HG03066 (cell line): Measurements from ENCODE around the gene IGSF23.
"Not testable (repeated sequence)": the region's sequence is repeated elsewhere in the genome, so short reads cannot be mapped to it uniquely, and the experiment has no call there.

Source experiments
- ATAC-seq: cut with Tn5 transposase; IDR thresholded peaks from one replicate; pipeline ENCODE4 v1.9.1; 2021; ENCODE audit warnings: low read depth; ENCODE audit not compliant: unreplicated experiment

Gene IGSF23

GRCh38 chr19:44609219-44609618 is 4.1 kb upstream of the IGSF23 start:
- no peak for ATAC-seq

- not testable (repeated sequence) for ATAC-seq
These were observed 2.9 kb upstream of the IGSF23 start for GRCh38 chr19:44610497-44610896.

GRCh38 chr19:44611812-44612295 is 1.5 kb upstream of the IGSF23 start:
- ATAC-seq, result no peak

- ATAC-seq, result no peak
These were observed 950 bp downstream of the IGSF23 start for GRCh38 chr19:44614313-44614712.

- no peak for ATAC-seq
These were observed 2.5 kb downstream of the IGSF23 start for GRCh38 chr19:44615863-44616247.

- ATAC-seq, result no peak
These were observed 3.9 kb downstream of the IGSF23 start for GRCh38 chr19:44617110-44617880.

GRCh38 chr19:44618640-44619357 is 5.4 kb downstream of the IGSF23 start:
- ATAC-seq, result no peak

GRCh38 chr19:44620667-44621066 is 7.3 kb downstream of the IGSF23 start:
- ATAC-seq, result no peak

GRCh38 chr19:44621367-44621766 is 8.0 kb downstream of the IGSF23 start:
- no peak for ATAC-seq

- ATAC-seq, result no peak
These were observed 9.7 kb downstream of the IGSF23 start for GRCh38 chr19:44623080-44623479.

GRCh38 chr19:44623626-44624025 is 10.3 kb downstream of the IGSF23 start:
- ATAC-seq, result no peak

GRCh38 chr19:44624840-44625354 is 11.5 kb downstream of the IGSF23 start:
- no peak for ATAC-seq

- not testable (repeated sequence) for ATAC-seq
These were observed 12.3 kb downstream of the IGSF23 start for GRCh38 chr19:44625637-44626036.

- ATAC-seq, result no peak
These were observed 12.8 kb downstream of the IGSF23 start for GRCh38 chr19:44626048-44626624.

- no peak for ATAC-seq
These were observed 14.3 kb downstream of the IGSF23 start for GRCh38 chr19:44627631-44628030.

- ATAC-seq, result no peak
These were observed 15.4 kb downstream of the IGSF23 start for GRCh38 chr19:44628793-44629192.

- ATAC-seq, result not testable (repeated sequence)
These were observed 18.2 kb downstream of the IGSF23 start for GRCh38 chr19:44631611-44632010.

GRCh38 chr19:44634058-44634457 is 20.7 kb downstream of the IGSF23 start:
- ATAC-seq, result not testable (repeated sequence)

- ATAC-seq, result no peak
These were observed 21.4 kb downstream of the IGSF23 start for GRCh38 chr19:44634785-44635184.

GRCh38 chr19:44635581-44636438 is 22.4 kb downstream of the IGSF23 start:
- ATAC-seq, result no peak
